ENCODE data around the gene PRX. TPM values are rescaled to one million over a fixed set of nuclear protein-coding genes. Genes with fewer than 3 reads are reported as not detected.

Gene PRX
- total RNA-seq, 4 donors from 2014 or later, result 1.5 to 5.0 (median 2.6) TPM

DNA sequence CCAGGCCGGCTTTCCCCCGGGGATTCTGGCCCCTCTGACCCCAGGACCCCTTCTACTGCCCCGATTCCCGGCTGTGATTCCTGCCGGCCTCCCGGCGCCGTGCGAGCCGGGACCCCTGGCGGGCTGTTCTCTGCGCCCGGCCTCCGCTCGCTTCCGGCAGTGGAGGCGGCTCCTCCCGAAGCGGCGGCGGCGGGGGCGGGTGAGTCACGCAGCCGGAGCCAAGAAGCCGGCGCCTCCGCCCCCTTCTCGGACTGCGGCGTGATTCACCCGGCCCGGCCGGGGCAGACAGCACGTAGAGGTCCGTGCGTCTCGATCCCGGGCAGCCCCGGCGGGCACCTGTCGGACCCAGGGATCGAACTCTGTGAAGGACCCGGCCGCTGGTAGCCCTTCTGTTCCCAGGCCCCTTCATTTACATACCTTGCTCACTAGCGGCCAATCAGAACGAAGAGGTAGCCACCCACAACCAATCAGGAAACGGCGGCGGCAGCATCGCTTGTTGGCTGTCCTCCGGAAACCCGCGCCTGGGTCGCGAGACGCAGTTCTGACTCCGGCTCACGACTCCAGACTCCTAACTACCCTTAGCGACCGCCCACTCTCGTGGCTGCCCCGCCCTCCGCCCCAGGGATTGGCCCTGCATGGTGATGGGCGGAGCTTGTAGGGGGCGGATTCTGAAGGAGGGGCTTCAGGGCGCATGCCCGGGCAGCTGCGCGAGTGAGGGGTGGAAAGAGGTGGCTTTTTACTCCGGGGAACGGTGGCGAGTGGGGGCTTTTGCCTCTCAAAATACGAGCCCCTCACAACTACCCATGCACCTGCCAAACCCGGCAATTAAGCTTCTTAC, 12.5 kb upstream of the PRX start, which contains the start of gene SERTAD1:
Gene SERTAD1 (minus strand): TSS at position 543 of the 838 bp plus-strand sequence. CDS start 2,446 bp downstream, outside the sequence.
- DNase-seq, result peak; percentile 100
- 1% methylated on average over 69 of the region's 75 CpGs; no CpG with 5 or more reads in 1 of the 2 donors for WGBS, 2 donors (ENCODE audit: low coverage in 1 of 2)
- Histone ChIP-seq H3K4me3 (peak within 1 kb of the TSS; percentile 66 to 99 (median 85)), H3K27ac (peak within 1 kb of the TSS; percentile 97 to 100 (median 99)), H3K27me3 (no peaks in the 10 kb centered on the region), H3K36me3 (peaks cover 0 to 10% (median 0%) of the 10 kb centered on the region in 4 donors), H3K9me3 (no peaks in the 10 kb centered on the region), H3K4me1 (peaks cover 23 to 46% (median 37%) of the 10 kb centered on the region in 4 donors)
- peak; percentile 99 for TF ChIP-seq POLR2A (IDR thresholded peaks at IDR 0.05)
- TF ChIP-seq EP300 (IDR thresholded peaks at IDR 0.05; ENCODE audit: low read depth), result peak; percentile 3
- TF ChIP-seq, protein P1, sequence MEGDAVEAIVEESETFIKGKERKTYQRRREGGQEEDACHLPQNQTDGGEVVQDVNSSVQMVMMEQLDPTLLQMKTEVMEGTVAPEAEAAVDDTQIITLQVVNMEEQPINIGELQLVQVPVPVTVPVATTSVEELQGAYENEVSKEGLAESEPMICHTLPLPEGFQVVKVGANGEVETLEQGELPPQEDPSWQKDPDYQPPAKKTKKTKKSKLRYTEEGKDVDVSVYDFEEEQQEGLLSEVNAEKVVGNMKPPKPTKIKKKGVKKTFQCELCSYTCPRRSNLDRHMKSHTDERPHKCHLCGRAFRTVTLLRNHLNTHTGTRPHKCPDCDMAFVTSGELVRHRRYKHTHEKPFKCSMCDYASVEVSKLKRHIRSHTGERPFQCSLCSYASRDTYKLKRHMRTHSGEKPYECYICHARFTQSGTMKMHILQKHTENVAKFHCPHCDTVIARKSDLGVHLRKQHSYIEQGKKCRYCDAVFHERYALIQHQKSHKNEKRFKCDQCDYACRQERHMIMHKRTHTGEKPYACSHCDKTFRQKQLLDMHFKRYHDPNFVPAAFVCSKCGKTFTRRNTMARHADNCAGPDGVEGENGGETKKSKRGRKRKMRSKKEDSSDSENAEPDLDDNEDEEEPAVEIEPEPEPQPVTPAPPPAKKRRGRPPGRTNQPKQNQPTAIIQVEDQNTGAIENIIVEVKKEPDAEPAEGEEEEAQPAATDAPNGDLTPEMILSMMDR (IDR thresholded peaks at IDR 0.05), result peak; percentile 79 to 96 (median 84)
- peak; percentile 99 to 100 (median 99) for TF ChIP-seq POLR2AphosphoS5 (IDR thresholded peaks at IDR 0.05)
- in situ Hi-C loops (cut with MboI; ENCODE audit: low pct_ligation_motif_present in 1 of 4, low pct_unique_long_range_greater_than_20kb in 1 of 4, low sequenced_read_pairs in 3 of 4), result loop anchor here in 1 of 4 donors (10.0 kb wide), 1 partner anchor 141 kb away; the partner anchor contains the start of gene AKT2
- intact Hi-C loops (cut with DNase I; ENCODE audit: low total_unique reads), result loop anchor here (1.0 kb wide), 1 partner anchor 18 kb away; no protein-coding TSS in a partner anchor

DNA sequence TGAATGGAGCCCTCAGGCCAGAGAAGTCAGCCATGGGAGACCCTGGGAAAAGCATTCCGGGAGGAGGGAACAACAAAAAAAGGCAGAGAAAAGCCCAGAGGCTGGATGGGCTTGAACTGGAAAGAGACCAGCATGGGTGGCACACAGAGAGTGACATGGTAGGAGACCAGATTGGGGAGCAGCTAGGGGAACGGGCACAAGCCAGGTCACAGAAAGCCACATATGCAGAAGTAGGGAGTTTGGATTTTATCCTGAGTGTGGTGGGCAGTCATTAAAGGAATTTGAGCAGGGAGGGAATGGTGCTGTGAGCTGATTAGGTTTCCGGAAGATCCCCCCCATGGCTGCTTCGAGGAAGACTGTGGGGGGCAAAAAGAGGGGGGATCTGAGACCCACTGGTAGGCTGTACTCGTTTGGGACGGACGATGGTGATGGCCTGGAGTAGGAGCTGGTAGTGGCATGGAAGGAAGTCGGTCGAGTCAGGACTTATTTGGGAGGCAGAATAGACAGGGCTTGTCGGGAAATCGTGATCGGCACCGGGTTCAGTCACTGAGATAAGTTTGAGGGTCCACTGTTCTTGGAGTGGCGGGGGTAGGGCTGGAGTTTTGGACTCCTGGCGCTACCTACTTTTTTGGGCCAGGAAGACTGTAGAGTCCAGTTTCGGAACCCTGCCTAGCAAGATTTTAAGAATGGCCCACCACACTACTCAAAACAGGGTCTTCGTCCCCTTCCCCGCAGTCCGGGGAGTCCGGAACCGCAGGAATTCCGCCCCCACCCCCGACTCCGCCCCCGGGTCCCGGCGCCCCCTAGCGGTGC, 11.7 kb upstream of the PRX start:
- WGBS, 2 donors (ENCODE audit: low coverage in 1 of 2), result 1 to 2% methylated on average over 11 to 20 of the region's 28 CpGs
- Histone ChIP-seq H3K4me3 (peak overlapping the region; percentile 66 to 99 (median 85)), H3K9me3 (no peaks in the 10 kb centered on the region), H3K27ac (peak overlapping the region; percentile 97 to 100 (median 99)), H3K4me1 (peaks cover 23 to 51% (median 37%) of the 10 kb centered on the region in 4 donors), H3K36me3 (peaks cover 0 to 10% (median 0%) of the 10 kb centered on the region in 4 donors), H3K27me3 (no peaks in the 10 kb centered on the region)
- intact Hi-C loops (cut with DNase I; ENCODE audit: low total_unique reads) (loop anchor here (1.0 kb wide), 1 partner anchor 18 kb away; no protein-coding TSS in a partner anchor), in situ Hi-C loops (cut with MboI; ENCODE audit: low pct_ligation_motif_present in 1 of 4, low pct_unique_long_range_greater_than_20kb in 1 of 4, low sequenced_read_pairs in 3 of 4) (loop anchor here in 2 of 4 donors (10.0 to 25.0 kb wide), 2 partner anchors 138 to 140 kb away; partner anchors contain the start of gene AKT2 (in 2 of the 2))
- no peak for DNase-seq
- TF ChIP-seq POLR2A (IDR thresholded peaks at IDR 0.05) (no peak), EP300 (IDR thresholded peaks at IDR 0.05; ENCODE audit: low read depth) (no peak), POLR2AphosphoS5 (IDR thresholded peaks at IDR 0.05) (no peak)
- TF ChIP-seq, protein P1 (IDR thresholded peaks at IDR 0.05), result no peak

DNA sequence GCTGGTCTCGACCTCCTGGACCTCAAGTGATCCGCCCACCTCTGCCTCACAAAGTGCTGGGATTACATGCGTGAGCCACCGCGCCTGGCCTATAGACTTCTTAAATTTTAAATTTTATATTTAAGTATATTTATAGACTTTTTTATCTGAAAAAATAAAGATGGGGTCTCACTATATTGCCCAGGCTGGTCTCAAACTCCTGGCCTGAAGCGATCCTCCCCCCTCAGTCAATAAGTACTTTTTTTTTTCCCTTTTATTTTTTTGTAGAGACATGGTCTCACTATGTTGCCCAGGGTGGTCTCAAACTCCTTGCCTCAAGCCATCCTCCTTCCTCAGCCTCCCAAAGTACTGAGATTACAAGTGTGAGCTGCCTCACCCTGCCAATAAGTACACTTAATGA, 10.8 kb upstream of the PRX start:
- no peak for DNase-seq
- 92% methylated on average over 6 of the region's 6 CpGs for WGBS, 2 donors (ENCODE audit: low coverage in 1 of 2)
- peak overlapping the region; percentile 97 to 100 (median 99) for H3K27ac ChIP-seq
- H3K4me3 ChIP-seq, result peak overlapping the region in 1 of 4 donors; percentile 66
- TF ChIP-seq POLR2A (IDR thresholded peaks at IDR 0.05), result no peak
- TF ChIP-seq, protein P1 (IDR thresholded peaks at IDR 0.05), result no peak
- no peak for TF ChIP-seq POLR2AphosphoS5 (IDR thresholded peaks at IDR 0.05)
- TF ChIP-seq EP300 (IDR thresholded peaks at IDR 0.05; ENCODE audit: low read depth), result no peak
- in situ Hi-C loops (cut with MboI; ENCODE audit: low pct_ligation_motif_present in 1 of 4, low pct_unique_long_range_greater_than_20kb in 1 of 4, low sequenced_read_pairs in 3 of 4) (loop anchor here in 2 of 4 donors (10.0 to 25.0 kb wide), 2 partner anchors 137 to 139 kb away; partner anchors contain the start of gene AKT2 (in 2 of the 2)), intact Hi-C loops (cut with DNase I; ENCODE audit: low total_unique reads) (loop anchor here (1.0 kb wide), 1 partner anchor 43 kb away; the partner anchor contains the start of gene SPTBN4)
- peaks cover 0 to 10% (median 0%) of the 10 kb centered on the region in 4 donors for H3K36me3 ChIP-seq
- no peaks in the 10 kb centered on the region for H3K9me3 ChIP-seq
- peaks cover 23 to 51% (median 37%) of the 10 kb centered on the region in 4 donors for H3K4me1 ChIP-seq
- H3K27me3 ChIP-seq, result no peaks in the 10 kb centered on the region

Measured in transverse colon (tissue), 4 donors.